ENCODE measurements around the gene NMNAT3.
"Not testable (repeated sequence)": the region's sequence is repeated elsewhere in the genome, so short reads cannot be mapped to it uniquely, and the experiment has no call there.

NMNAT3 gene

GRCh38 chr3:139636511-139636910 lies 41.3 kb downstream of the NMNAT3 start:
- DNase-seq (ENCODE audit: low spot score), result no peak

DNA sequence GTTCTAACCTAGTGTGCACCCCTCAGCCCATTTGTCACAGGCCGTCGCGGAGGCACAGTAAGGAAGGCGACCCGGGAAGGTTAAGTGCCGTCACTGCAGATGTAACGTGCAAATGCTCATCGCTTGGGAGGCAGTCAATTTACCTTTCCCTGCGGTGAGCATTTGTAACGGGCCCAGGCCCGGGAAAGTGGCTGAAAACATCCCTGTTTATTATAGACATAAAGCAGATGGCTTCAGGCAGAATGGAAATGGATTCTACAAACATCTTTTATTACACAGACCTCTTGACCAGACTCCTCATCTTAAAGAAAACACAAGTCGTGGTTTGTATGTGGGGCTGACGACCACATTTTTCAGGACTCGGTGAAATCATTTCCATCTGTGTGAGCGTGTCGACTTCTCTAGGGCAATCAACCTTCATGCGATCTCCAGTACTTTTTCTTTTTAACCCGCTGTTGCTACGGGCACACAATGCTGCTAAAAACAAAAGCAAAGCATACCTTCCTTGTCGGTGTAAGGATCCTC lies 43.6 kb downstream of the NMNAT3 start:
- no peak for DNase-seq (ENCODE audit: low spot score)

DNA sequence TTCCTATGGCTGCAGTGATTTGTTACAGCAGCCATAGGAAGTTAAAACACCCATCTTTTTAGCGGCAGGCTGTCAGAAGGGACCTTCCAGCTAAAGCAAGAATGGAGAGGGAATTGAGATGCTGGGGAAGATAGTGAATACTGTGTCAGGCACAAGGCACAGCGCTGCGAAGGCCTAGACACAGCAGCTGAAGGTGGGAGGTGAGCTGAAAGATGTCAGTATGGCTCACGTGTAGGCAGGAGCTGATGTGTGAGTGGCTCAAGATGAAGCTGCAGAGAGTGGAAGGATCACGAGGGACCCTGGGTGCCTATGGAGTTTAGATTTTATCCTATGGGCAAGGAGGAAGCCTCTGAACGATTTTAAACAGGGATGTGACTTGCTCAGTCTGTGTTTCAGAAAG lies 44.3 kb downstream of the NMNAT3 start:
- DNase-seq (ENCODE audit: low spot score), result no peak

DNA sequence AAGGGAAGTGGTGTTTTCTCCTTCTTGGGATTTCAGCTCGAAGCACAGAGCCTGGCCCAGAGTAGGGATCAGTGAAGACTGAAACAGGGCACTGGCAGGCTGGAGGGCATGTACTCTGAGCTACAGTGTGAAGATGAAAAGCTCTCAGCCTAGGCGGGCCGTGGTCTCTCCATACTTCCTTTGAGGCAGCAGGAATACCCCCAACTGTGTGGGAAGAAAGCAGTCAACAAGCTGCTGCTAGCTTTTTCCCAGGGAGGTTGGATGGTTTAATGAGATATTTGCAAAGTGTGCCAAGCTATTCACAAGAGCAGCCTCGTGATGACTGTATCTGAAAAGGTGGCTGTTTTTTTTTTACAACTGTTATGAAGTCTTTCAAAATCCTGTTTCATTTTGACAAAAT lies 47.2 kb downstream of the NMNAT3 start:
- no peak for DNase-seq (ENCODE audit: low spot score)

DNA sequence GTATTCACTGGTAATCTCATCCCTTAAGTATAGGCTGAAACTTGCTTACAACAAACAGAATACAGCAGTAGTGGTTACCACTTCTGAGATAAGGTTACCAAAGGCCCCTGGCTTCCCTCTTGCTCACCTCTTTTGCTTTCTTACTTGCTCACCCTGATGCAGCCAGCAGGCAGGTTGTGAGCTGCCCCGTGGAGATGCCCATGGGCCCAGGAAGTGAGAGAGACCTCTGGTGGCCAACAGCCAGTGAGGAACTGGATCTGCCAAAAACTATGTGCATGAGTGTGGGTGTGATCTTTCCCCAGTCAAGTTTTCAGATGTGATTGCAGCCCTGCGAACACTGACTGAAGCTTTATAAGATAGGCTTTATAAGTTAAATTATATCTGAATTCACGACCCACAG lies 48.7 kb downstream of the NMNAT3 start:
- DNase-seq (ENCODE audit: low spot score), result peak; percentile 15

DNA sequence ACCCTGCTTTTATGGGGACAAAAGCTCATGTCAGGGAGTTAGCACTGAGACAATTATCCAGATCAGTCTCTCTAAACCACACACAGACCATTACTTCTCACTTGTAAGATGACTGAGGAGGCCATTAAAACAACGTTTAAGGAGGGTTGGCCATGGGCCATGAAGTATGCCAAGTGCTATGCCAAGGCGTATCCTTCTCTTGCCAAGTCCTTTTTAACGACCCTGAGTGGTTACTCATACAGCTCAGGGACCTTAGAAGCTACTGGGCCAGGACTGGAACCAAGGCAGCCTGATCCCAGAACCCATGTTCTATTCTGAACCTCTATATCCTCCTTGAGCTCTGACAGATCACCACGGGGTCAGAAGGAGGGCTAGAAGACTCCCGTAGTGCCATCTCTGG lies 50.0 kb downstream of the NMNAT3 start:
- DNase-seq (ENCODE audit: low spot score), result peak; percentile 7

GRCh38 chr3:139620438-139620837 lies 57.3 kb downstream of the NMNAT3 start:
- no peak for DNase-seq (ENCODE audit: low spot score)

DNA sequence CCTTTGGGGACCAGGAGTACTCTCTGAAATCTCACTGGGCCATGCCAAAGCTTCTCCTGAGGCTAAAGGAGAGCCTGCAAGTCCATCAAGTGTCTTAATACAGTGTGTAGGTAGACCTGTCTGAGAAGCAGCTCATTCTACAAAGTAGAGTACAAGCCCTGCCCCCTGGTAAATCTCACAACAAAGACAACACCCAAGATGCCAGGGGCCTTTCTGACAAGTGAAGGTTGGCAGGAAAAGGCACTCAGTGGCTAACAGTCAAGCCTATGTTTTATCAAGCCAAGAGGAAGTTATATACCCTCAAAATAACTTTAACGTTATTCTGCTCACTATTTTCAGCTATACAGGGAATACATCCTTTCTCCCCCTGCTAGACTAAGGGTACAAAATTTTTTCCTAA lies 58.3 kb downstream of the NMNAT3 start:
- DNase-seq (ENCODE audit: low spot score), result no peak

DNA sequence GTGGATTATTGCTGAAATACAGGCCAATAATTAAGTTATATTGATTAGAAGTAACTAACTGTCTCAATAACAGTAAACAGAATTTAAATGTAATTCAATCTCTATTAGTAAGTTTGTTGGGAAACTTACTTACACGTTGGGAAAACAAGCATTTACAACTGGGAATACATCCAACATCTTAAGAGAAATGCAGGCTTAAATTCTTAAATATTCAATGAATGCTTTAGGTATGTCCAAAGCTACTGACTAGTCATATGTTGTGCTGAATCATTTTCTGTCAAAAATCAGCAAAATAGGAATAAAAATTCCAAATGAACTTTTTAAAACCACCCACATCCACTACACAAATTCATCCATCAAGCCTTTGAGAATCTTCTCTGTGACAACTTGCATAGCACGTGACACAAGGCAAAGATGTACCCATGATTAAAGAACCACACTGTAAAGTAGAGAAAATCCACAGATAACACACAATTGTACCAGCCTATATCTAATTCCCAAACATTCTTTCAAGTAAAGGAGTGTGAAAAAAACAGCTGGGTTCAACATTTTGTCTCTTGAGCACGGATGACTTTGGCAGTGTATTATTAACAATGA lies 60.0 kb downstream of the NMNAT3 start:
- no peak for DNase-seq (ENCODE audit: low spot score)

GRCh38 chr3:139611528-139611927 lies 66.2 kb downstream of the NMNAT3 start:
- no peak for DNase-seq (ENCODE audit: low spot score)

DNA sequence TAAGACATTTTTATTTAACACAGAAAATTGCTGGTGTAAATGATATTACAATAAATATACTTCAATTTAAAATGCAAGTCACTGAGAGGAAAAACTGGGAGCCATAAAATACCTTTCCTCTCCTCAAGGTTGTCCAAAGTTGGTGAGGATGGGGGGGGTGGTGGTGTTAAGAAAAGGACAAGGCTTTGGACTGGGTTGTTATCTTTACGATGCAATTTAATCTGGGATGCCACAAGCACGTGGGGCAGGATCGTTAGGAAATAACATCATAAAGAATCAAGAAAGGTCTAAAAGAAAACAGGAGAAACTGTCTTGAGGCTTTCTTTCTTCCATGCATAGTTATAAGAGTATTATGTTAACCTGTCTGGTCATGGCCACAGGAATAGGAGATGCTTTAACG lies 66.9 kb downstream of the NMNAT3 start:
- DNase-seq (ENCODE audit: low spot score), result no peak

DNA sequence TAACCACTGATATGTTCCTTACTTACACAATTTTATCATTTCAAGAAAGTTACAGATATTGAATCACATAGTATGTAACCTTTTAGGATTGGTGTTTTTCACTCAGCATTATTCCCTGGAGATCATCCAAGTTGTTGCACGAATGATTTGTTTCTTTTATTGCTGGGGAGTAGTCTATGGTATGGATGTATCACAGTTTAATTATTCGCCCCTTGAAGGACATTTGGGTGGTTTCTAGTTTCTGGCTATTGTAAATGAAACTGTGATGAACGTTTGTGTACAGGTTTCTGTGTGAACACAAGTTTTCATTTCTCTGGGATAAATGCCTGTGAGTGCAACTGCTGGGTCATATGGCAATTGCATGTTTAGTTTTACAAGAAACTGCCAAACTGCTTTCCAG lies 68.8 kb downstream of the NMNAT3 start:
- DNase-seq (ENCODE audit: low spot score), result no peak

DNA sequence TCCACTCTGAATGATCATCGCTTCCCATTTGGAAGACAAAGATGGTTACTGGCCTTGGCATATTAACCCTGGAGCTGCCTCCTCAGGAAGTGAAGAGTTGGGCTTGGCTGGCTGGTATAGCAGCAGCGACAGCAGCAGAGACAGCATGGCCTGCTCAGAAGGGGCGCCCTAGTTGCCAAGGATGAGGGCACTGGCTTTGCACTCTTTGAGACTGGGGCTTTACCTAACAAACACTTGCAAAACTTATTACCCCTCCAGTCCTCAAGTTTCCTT lies 69.7 kb downstream of the NMNAT3 start:
- DNase-seq (ENCODE audit: low spot score), result no peak

- no peak for DNase-seq (ENCODE audit: low spot score)
Observed at GRCh38 chr3:139607257-139608107, 70.3 kb downstream of the NMNAT3 start.

- no peak for DNase-seq (ENCODE audit: low spot score)
Observed at GRCh38 chr3:139602003-139602402, 75.8 kb downstream of the NMNAT3 start.

- no peak for DNase-seq (ENCODE audit: low spot score)
Observed at GRCh38 chr3:139601191-139601961, 76.4 kb downstream of the NMNAT3 start.

DNA sequence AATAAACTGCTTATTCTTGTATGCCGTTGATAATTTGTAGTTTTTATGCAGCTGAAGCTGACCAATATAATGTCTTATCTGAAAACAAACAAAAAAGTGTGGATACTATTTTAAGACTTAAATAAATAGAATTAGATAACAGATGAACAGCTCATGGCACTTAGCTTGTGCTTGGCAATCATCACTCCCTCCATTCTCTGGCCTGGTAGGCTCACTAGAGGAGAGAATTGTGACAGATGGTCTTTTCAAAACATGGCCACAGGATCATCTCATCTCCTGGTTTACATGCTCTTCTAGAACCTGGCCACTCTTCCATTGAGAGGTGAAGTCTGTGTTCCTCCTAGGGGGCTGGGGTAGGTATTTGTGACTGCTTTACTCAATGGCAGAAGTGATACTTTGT lies 79.8 kb downstream of the NMNAT3 start:
- no peak for DNase-seq (ENCODE audit: low spot score)

DNA sequence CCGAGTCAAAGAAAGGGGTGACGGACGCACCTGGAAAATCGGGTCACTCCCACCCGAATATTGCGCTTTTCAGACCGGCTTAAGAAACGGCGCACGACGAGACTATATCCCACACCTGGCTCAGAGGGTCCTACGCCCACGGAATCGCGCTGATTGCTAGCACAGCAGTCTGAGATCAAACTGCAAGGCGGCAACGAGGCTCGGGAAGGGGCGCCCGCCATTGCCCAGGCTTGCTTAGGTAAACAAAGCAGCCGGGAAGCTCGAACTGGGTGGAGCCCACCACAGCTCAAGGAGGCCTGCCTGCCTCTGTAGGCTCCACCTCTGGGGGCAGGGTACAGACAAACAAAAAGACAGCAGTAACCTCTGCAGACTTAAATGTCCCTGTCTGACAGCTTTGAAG lies 86.6 kb downstream of the NMNAT3 start:
- not testable (repeated sequence) for DNase-seq (ENCODE audit: low spot score)

DNA sequence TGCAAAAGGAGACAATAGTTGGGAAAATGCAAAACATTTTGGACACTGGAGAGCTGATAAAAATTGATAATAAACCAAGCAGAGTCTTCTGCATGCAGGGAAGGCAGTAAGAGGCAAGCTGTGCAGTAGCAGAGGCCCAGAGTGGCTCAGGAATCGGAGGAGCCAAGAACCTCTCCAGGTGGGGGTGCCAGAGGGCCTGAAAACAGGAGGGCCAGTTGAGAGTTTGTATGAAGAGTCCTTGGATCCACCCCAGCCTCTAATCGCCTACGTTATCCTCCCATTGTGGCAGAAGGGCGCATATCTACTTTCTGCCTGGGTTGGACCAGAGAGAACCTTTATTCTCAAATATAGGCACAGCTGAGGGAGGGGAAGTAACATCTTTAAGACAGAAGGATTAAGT lies 89.3 kb downstream of the NMNAT3 start:
- DNase-seq (ENCODE audit: low spot score), result no peak

DNA sequence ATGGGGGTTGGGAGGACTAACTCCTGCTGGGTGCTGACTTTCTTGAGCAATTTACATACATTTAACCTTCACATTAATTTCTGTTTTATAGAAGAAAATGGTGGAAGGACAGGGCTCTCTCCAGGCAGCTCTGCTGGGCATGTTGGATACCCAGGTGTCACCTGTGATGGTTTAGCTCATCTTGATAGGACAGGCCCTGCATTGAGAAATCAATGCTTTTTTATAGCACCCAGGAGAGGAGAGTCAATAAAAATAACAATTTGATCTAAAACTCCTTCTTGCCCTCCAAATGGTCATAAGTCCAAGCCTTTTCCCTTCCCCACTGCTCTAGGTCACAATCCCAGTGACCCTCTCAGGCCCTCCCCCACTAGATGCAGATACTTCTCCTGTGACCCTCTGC lies 90.0 kb downstream of the NMNAT3 start:
- DNase-seq (ENCODE audit: low spot score), result no peak

DNA sequence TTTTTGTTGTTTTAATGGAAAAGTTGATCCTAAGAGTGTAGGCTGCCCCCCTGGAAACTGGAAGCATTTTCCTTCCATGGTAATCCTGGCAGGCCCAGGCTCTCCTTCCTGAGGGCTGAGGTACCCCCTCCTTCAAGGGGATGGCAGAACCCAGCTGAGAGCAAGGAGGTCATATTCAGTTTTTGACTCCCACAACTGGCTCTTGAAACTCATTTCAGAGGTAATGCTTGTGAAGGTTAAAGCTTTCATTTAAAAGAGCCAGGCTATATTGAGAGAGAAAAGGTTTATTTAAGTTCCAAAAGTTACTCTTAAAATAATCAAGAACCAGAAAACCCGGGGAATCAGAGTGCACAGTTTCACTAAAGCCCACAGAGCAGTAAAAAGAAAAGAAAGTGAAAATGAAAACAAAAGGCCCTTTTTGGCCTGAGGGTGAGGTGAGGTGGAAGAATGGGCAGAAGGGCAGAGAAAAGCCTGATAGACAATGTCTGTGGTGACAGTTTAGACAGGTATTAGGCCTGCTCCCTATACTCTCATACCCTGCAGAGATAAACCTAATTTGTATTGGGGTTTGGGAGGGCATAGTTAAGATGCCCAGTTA lies 91.3 kb downstream of the NMNAT3 start:
- no peak for DNase-seq (ENCODE audit: low spot score)

- no peak for DNase-seq (ENCODE audit: low spot score)
Observed at GRCh38 chr3:139585820-139586219, 92.0 kb downstream of the NMNAT3 start.

GRCh38 chr3:139583651-139584050 lies 94.1 kb downstream of the NMNAT3 start:
- DNase-seq (ENCODE audit: low spot score), result not testable (repeated sequence)
